ENCODE measurements around the gene ECT2. TPM values are rescaled to one million over a fixed set of nuclear protein-coding genes. Genes with fewer than 3 reads are reported as not detected.

The ECT2 gene
- polyA plus RNA-seq, 1 donor (not counting 4 experiments of a cell fraction or from before 2014, with no cell fraction given) = 34.2 TPM

DNA sequence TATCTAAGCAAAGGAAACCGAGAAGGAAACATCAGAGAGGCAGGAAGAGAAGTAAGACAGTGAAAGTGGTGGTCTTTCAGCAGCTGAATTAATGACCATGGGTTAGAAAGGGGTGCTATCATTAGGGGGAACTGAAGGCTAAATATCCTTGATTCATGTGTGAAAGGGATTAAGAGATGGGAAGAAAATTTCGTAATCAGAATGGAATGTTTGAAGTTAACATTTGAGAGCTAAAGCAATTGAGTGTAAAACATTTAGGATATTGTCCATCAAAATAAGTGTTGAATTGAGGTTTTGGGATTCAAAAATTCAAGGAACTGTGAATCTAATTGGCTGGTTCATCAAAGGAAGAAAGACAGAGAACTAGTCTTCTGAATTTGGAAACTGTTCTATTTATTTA lies 4.1 kb upstream of the ECT2 start:
- peak overlapping the region; percentile 21 for H2AFZ ChIP-seq (ENCODE audit: control insufficient read depth, low read length)

DNA sequence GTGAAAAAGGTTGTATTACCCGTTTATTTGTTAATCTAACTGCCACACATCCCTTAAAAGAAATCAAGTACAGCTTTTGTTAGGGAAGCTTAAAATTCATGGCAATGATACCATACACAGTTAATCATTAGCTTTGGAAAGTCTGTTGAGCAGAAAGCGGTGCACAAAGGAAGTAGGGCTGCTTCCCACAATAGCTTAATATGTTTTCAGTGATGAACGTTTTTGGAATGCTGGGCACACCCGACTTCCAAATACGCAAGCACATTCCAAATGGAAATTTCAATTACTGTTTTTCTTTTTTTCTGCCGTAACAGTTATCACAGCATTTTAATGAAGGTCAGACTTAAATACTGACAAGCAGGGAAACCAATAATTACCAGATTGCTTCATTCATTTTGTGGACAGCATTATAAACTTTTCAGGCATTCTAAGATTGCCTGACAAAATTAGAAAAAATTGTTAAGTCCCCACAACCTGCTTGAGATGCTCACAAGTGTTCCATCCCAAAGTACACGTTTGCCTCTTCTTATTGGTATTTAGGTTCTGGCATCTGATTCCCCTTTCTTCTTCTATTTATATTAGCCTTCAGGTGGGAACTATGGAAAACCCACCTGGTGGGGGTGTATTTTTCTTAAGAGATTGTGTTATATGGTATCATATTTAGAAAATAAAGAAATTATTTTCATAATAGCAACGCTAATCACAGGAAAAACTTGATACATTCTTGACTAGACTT lies 1.1 kb upstream of the ECT2 start:
- Histone ChIP-seq H3K9ac (ENCODE audit: control insufficient read depth, extremely low read depth, insufficient read depth, low read length) (peak overlapping the region; percentile 91), H4K20me1 (ENCODE audit: control insufficient read depth, extremely low read depth, insufficient read depth, low read length) (no peaks in the 10 kb centered on the region), H3K4me1 (ENCODE audit: control insufficient read depth, extremely low read depth, insufficient read depth, low read length) (peaks cover 37% of the 10 kb centered on the region), H3K79me2 (ENCODE audit: control insufficient read depth, insufficient read depth, low read length) (peaks cover 35% of the 10 kb centered on the region), H2AFZ (ENCODE audit: control insufficient read depth, low read length) (no peak overlapping the region), H3K4me3 (ENCODE audit: control insufficient read depth in 2 of 3, extremely low read depth in 1 of 3, insufficient read depth in 2 of 3, low read depth in 1 of 3, low read length in 3 of 3) (peak overlapping the region in 2 of 3 experiments; percentile 51 to 73), H3K9me1 (ENCODE audit: control insufficient read depth, extremely low read depth, insufficient read depth, low read length) (no peaks in the 10 kb centered on the region), H3K36me3 (ENCODE audit: control insufficient read depth in 2 of 2, extremely low read depth in 1 of 2, insufficient read depth in 2 of 2, low read length in 2 of 2) (peaks cover 0 to 4% of the 10 kb centered on the region in 2 experiments), H3K4me2 (ENCODE audit: control insufficient read depth, extremely low read depth, insufficient read depth, low read depth, low read length) (peak overlapping the region; percentile 94), H3K27me3 (ENCODE audit: control insufficient read depth, extremely low read depth, insufficient read depth, low read length) (no peaks in the 10 kb centered on the region), H3K27ac (ENCODE audit: control insufficient read depth, insufficient read depth, low read length) (peak overlapping the region; percentile 94), H3K9me3 (ENCODE audit: control insufficient read depth, low read depth, low read length) (no peaks in the 10 kb centered on the region)
- FAIRE-seq (peak; percentile 71), DNase-seq (ENCODE audit: low read depth, low spot score) (no peak)
- no peak for TF ChIP-seq EZH2 (IDR thresholded peaks at IDR 0.05; ENCODE audit: low read length)
- TF ChIP-seq, protein P1, sequence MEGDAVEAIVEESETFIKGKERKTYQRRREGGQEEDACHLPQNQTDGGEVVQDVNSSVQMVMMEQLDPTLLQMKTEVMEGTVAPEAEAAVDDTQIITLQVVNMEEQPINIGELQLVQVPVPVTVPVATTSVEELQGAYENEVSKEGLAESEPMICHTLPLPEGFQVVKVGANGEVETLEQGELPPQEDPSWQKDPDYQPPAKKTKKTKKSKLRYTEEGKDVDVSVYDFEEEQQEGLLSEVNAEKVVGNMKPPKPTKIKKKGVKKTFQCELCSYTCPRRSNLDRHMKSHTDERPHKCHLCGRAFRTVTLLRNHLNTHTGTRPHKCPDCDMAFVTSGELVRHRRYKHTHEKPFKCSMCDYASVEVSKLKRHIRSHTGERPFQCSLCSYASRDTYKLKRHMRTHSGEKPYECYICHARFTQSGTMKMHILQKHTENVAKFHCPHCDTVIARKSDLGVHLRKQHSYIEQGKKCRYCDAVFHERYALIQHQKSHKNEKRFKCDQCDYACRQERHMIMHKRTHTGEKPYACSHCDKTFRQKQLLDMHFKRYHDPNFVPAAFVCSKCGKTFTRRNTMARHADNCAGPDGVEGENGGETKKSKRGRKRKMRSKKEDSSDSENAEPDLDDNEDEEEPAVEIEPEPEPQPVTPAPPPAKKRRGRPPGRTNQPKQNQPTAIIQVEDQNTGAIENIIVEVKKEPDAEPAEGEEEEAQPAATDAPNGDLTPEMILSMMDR (optimal IDR thresholded peaks at IDR 0.05 in 1 of 3, IDR thresholded peaks at IDR 0.05 in 1 of 3, conservative IDR thresholded peaks at IDR 0.05 in 1 of 3; ENCODE audit: extremely low read depth in 1 of 3, insufficient read depth in 2 of 3, low read length in 3 of 3) = no peak
- dilution Hi-C loops (cut with MboI; ENCODE audit: extremely low pct_ligation_motif_present, low sequenced_read_pairs) = no loop called here

More for the DNA sequence above, 4.1 kb upstream of the ECT2 start:
- H3K9me3 ChIP-seq (ENCODE audit: control insufficient read depth, low read depth, low read length) = no peaks in the 10 kb centered on the region
- H3K4me1 ChIP-seq (ENCODE audit: control insufficient read depth, extremely low read depth, insufficient read depth, low read length) = peaks cover 18% of the 10 kb centered on the region
- no peak overlapping the region for H3K4me3 ChIP-seq (ENCODE audit: control insufficient read depth in 2 of 3, extremely low read depth in 1 of 3, insufficient read depth in 2 of 3, low read depth in 1 of 3, low read length in 3 of 3)
- DNase-seq (ENCODE audit: low read depth, low spot score) (no peak), FAIRE-seq (no peak)
- H3K27ac ChIP-seq (ENCODE audit: control insufficient read depth, insufficient read depth, low read length) = no peak overlapping the region
- H3K9ac ChIP-seq (ENCODE audit: control insufficient read depth, extremely low read depth, insufficient read depth, low read length) = no peak overlapping the region
- H3K79me2 ChIP-seq (ENCODE audit: control insufficient read depth, insufficient read depth, low read length) = peaks cover 6% of the 10 kb centered on the region
- H4K20me1 ChIP-seq (ENCODE audit: control insufficient read depth, extremely low read depth, insufficient read depth, low read length) = no peaks in the 10 kb centered on the region
- no peaks in the 10 kb centered on the region for H3K9me1 ChIP-seq (ENCODE audit: control insufficient read depth, extremely low read depth, insufficient read depth, low read length)
- no peaks in the 10 kb centered on the region for H3K36me3 ChIP-seq (ENCODE audit: control insufficient read depth in 2 of 2, extremely low read depth in 1 of 2, insufficient read depth in 2 of 2, low read length in 2 of 2)
- TF ChIP-seq, protein P1 (optimal IDR thresholded peaks at IDR 0.05 in 1 of 3, IDR thresholded peaks at IDR 0.05 in 1 of 3, conservative IDR thresholded peaks at IDR 0.05 in 1 of 3; ENCODE audit: extremely low read depth in 1 of 3, insufficient read depth in 2 of 3, low read length in 3 of 3) = no peak
- no peak for TF ChIP-seq EZH2 (IDR thresholded peaks at IDR 0.05; ENCODE audit: low read length)
- no peak overlapping the region for H3K4me2 ChIP-seq (ENCODE audit: control insufficient read depth, extremely low read depth, insufficient read depth, low read depth, low read length)
- dilution Hi-C loops (cut with MboI; ENCODE audit: extremely low pct_ligation_motif_present, low sequenced_read_pairs) = no loop called here
- no peaks in the 10 kb centered on the region for H3K27me3 ChIP-seq (ENCODE audit: control insufficient read depth, extremely low read depth, insufficient read depth, low read length)

All from keratinocyte (primary cell).